CD8-positive, alpha-beta memory T cell (primary cell): Measurements from ENCODE around the gene EEFSEC. TPM values are rescaled to one million over a fixed set of nuclear protein-coding genes. Genes with fewer than 3 reads are reported as not detected.
A peak's percentile ranks its signal among the peaks of the same experiment; 100 is the strongest.

ENCODE experiments used
- CTCF ChIA-PET: fragments of 350-600 bp; sonication (Branson Sonifier 250); formaldehyde crosslinking; loops from one replicate; lab custom pipeline; 2021; ENCODE audit warnings: antibody characterized with exemption; lab: Charles Lee
- POLR2A ChIA-PET: fragments of 350-600 bp; sonication (Branson Sonifier 250); formaldehyde crosslinking; loops from one replicate; lab custom pipeline; 2021; ENCODE audit warnings: antibody characterized with exemption; lab: Charles Lee
- DNase-seq, 5 donors: peaks; one replicate each; pipeline versions ENCODE4 v3.0.0 to v3.0.0-alpha.2; 2020 to 2022; ENCODE audit warnings: mixed read lengths in 1 of 5
- H3K27ac ChIP-seq: one replicate; pipeline ENCODE4 v1.7.0; 2013; ENCODE audit warnings: low read depth, mild to moderate bottlenecking, low read length, moderate library complexity
- H3K27me3 ChIP-seq: 2 replicates; pipeline ENCODE4 v1.7.0; 2013; ENCODE audit warnings: low read length, mild to moderate bottlenecking; ENCODE audit not compliant: insufficient read depth, poor library complexity, severe bottlenecking
- H3K36me3 ChIP-seq: 2 replicates; pipeline ENCODE4 v1.7.0; 2013; ENCODE audit warnings: mild to moderate bottlenecking, low read length, moderate library complexity; ENCODE audit not compliant: insufficient read depth
- H3K4me1 ChIP-seq: 2 replicates; pipeline ENCODE4 v1.7.0; 2013; ENCODE audit warnings: mild to moderate bottlenecking, low read length, moderate library complexity; ENCODE audit not compliant: insufficient read depth
- H3K4me3 ChIP-seq: 2 replicates; pipeline ENCODE4 v1.7.0; 2013; ENCODE audit warnings: mild to moderate bottlenecking, low read length
- H3K9me3 ChIP-seq: 2 replicates; pipeline ENCODE4 v1.7.0; 2013; ENCODE audit warnings: mild to moderate bottlenecking, low read length
- H3K27ac Mint-ChIP-seq, 8 donors: one replicate each; pipeline ENCODE4 v1.8.0; 2020 to 2021; ENCODE audit warnings: mixed read lengths in 8 of 8, mild to moderate bottlenecking in 6 of 8, inconsistent platforms in 3 of 8, moderate library complexity in 3 of 8
- H3K27me3 Mint-ChIP-seq, 2 donors: one replicate each; pipeline ENCODE4 v1.8.0; 2020 to 2021; ENCODE audit warnings: mixed read lengths in 2 of 2, mild to moderate bottlenecking in 1 of 2, moderate library complexity in 1 of 2
- H3K36me3 Mint-ChIP-seq, 3 donors: one replicate each; pipeline ENCODE4 v1.8.0; 2020 to 2021; ENCODE audit warnings: mixed read lengths in 3 of 3, inconsistent platforms in 1 of 3, mild to moderate bottlenecking in 1 of 3
- H3K4me1 Mint-ChIP-seq, 3 donors: one replicate each; pipeline ENCODE4 v1.8.0; 2020 to 2021; ENCODE audit warnings: mixed read lengths in 3 of 3, inconsistent platforms in 1 of 3, mild to moderate bottlenecking in 1 of 3
- H3K4me3 Mint-ChIP-seq, 7 donors: one replicate each; pipeline ENCODE4 v1.8.0; 2020 to 2021; ENCODE audit warnings: mixed read lengths in 7 of 7, mild to moderate bottlenecking in 6 of 7, moderate library complexity in 4 of 7, inconsistent platforms in 2 of 7
- H3K9me3 Mint-ChIP-seq, 5 donors: one replicate each; pipeline ENCODE4 v1.8.0; 2020 to 2022; ENCODE audit warnings: mixed read lengths in 5 of 5, mild to moderate bottlenecking in 3 of 5, moderate library complexity in 2 of 5, inconsistent platforms in 1 of 5
- polyA plus RNA-seq: library from polyadenylated mRNA; unstranded; fragments of 300-500 nt; fragmentation: Illumina TruSeq; gene quantifications from one replicate; pipeline ENCODE4 v1.2.3, GENCODE V29; 2021
- total RNA-seq, 2 experiments: library from RNA; stranded (reverse); gene quantifications; one replicate each; pipeline ENCODE4 v1.2.3, GENCODE V29; 2021

Gene EEFSEC
- total and polyA plus RNA-seq, 3 experiments from 2014 or later: 20.4 to 28.6 (median 21.8) TPM

DNA sequence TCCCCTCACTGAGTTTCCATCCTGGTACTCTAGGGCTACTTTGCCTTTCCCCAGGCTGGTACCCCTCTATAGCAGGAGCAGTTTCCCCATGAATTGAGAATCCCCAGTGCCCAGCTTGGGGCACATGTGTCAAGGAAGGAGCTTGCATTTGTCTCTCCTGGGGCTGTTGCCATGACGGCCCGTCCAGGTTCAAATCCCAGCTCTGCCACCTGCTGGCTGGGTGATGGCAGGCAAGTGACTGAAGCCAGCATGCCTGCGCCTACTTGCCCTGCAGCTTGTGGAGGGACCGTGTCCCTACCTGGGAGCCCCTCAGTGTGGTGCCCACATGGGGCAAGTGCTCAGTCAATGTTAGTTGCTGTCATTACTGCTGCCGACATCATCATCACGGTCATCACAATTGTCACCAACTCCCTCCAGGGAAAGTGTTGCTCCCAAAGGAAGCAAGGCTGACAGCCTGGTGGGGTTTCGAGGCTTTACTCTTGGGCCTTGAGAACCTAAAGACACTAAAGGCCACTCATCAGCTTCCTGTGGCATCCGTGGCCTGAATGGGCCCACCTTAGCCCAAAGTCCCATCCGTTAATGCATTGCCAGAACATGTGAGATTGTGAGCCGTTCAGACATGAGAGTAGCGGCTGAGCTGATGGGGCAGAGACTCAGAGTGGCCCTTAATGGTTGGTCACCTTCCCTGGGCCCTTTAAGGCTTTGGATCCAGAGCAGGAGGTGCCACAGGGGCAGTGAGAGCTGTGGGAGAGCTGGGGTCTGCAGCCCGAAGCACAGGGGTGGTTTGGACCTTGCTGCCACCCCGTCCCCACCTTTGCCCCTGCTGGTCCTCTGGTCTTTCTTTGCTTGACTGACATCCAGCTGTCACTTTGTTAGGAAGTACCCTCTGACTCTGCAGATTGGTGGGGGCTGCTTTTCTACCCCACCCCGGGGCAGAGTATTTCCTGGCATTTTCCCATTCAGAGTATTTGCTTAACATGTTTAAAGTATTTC is 169.0 kb downstream of the EEFSEC start:
- peak; percentile 15 to 70 (median 30) for DNase-seq
- H3K4me3 ChIP-seq: no peak overlapping the region
- no peak overlapping the region for H3K27ac ChIP-seq
- H3K9me3 ChIP-seq: no peaks in the 10 kb centered on the region
- H3K36me3 ChIP-seq: no peaks in the 10 kb centered on the region
- H3K4me1 Mint-ChIP-seq: peaks cover 8 to 26% (median 17%) of the 10 kb centered on the region in 3 donors
- no peaks in the 10 kb centered on the region for H3K27me3 Mint-ChIP-seq
- H3K27ac Mint-ChIP-seq: no peak overlapping the region
- no peaks in the 10 kb centered on the region for H3K27me3 ChIP-seq
- peaks cover 0 to 28% (median 10%) of the 10 kb centered on the region in 3 donors for H3K36me3 Mint-ChIP-seq
- POLR2A ChIA-PET: interaction anchor here (0.7 kb wide), 1 partner anchor 227 kb away, joined by 3 read pairs; no protein-coding TSS in a partner anchor
- no peaks in the 10 kb centered on the region for H3K9me3 Mint-ChIP-seq
- CTCF ChIA-PET: interaction anchor here (0.5 to 3.5 kb wide), 15 partner anchors 11 to 270 kb away, joined by 3 to 16 read pairs (median 3); partner anchors contain the start of genes EEFSEC and RUVBL1
- H3K4me3 Mint-ChIP-seq: no peak overlapping the region
- peaks cover 57% of the 10 kb centered on the region for H3K4me1 ChIP-seq

DNA sequence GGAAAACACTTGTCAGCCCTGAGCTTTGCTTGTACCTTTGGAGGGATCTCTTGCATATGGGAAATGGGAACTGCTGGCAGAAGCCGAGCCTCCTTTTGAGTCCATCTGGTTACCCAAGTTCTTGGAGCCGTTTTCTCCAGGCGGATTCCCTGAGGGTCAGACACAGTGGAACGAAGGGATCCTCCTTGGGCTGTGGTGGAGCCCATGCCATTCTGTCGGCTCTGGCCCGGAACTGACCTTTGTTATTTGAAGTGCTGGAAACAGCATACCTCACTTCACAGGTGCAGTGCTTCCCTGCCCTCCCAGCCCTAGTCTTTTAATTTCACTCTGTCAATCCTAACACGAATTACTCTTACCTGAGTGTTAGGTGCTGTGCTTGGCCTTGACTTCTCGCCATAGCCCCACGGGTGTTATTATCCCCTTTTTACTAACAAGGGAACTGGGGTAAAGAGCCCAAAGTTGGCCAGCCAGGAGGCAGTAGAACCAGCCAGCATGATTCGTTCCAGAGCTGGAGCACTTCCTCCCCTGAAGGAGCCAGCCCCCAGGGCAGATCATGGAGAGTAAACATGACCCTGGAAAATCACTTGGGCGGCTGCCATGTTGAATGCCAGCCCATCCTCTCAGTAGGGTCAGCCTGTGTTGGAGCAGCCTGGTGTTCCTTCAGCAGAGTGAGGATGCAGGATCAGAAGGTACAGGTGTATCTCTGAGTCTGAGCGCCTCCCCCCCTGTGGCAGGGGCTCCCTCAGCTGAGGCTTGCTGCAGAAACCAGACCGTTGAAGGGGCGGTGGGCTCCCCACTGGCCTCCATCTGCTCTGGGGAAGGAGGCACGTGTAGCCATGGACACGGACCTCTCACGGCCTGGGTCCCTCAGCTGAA is 170.2 kb downstream of the EEFSEC start:
- Mint-ChIP-seq H3K36me3 (peaks cover 0 to 24% (median 10%) of the 10 kb centered on the region in 3 donors), H3K27ac (no peak overlapping the region), H3K4me3 (no peak overlapping the region), H3K4me1 (peaks cover 6 to 17% (median 7%) of the 10 kb centered on the region in 3 donors), H3K9me3 (no peaks in the 10 kb centered on the region), H3K27me3 (no peaks in the 10 kb centered on the region)
- no peak for DNase-seq
- Histone ChIP-seq H3K4me3 (no peak overlapping the region), H3K36me3 (no peaks in the 10 kb centered on the region), H3K27ac (no peak overlapping the region), H3K27me3 (no peaks in the 10 kb centered on the region), H3K9me3 (no peaks in the 10 kb centered on the region), H3K4me1 (peaks cover 46% of the 10 kb centered on the region)
- ChIA-PET CTCF (interaction anchor here (1.0 to 3.5 kb wide), 5 partner anchors 10 to 250 kb away, joined by 3 to 16 read pairs (median 10); no protein-coding TSS in a partner anchor), POLR2A (no interaction called here)

DNA sequence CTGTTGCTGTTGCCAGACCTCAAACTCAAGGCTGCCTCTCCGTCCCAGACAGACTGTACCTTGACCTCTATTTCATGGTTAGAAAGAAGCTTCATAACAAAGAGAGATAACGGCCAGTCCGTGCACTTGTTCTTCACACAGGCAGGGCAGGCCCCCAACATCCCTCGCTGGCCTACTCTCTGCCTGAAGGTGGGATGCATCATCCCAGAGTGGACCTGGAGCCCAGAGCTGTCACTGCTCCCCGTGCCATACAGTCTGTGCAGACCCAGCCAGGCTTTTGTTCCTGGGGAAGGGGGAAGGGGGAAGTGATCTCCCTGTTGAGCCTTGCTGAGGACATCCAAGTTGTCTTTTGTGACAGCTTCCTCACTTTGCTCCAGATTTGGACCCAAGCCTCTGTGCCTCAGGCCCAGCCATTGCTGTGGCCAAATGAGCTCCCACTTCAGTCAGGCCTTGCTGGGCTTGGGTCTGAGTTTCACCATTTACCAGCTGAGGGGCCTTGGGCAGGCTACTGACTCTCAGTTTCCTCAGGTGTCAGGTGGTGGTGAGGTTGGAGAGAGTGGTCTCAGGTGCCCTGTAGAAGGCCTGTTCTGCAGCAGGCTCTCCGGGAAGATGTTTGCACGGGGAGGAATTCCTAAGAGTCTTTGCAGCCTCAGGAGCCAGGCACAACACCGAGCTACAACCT is 171.8 kb downstream of the EEFSEC start:
- Histone ChIP-seq H3K9me3 (no peaks in the 10 kb centered on the region), H3K27ac (no peak overlapping the region), H3K4me1 (peaks cover 30% of the 10 kb centered on the region), H3K27me3 (no peaks in the 10 kb centered on the region), H3K4me3 (no peak overlapping the region), H3K36me3 (no peaks in the 10 kb centered on the region)
- Mint-ChIP-seq H3K4me3 (no peak overlapping the region), H3K27me3 (no peaks in the 10 kb centered on the region), H3K4me1 (peaks cover 0 to 14% (median 5%) of the 10 kb centered on the region in 3 donors), H3K9me3 (no peaks in the 10 kb centered on the region), H3K36me3 (peaks cover 0 to 12% (median 3%) of the 10 kb centered on the region in 3 donors), H3K27ac (peak overlapping the region in 2 of 8 donors; percentile 60 to 64)
- CTCF ChIA-PET: interaction anchor here (1.9 kb wide), 1 partner anchor 230 kb away, joined by 5 read pairs; no protein-coding TSS in a partner anchor
- DNase-seq: no peak
- POLR2A ChIA-PET: no interaction called here

DNA sequence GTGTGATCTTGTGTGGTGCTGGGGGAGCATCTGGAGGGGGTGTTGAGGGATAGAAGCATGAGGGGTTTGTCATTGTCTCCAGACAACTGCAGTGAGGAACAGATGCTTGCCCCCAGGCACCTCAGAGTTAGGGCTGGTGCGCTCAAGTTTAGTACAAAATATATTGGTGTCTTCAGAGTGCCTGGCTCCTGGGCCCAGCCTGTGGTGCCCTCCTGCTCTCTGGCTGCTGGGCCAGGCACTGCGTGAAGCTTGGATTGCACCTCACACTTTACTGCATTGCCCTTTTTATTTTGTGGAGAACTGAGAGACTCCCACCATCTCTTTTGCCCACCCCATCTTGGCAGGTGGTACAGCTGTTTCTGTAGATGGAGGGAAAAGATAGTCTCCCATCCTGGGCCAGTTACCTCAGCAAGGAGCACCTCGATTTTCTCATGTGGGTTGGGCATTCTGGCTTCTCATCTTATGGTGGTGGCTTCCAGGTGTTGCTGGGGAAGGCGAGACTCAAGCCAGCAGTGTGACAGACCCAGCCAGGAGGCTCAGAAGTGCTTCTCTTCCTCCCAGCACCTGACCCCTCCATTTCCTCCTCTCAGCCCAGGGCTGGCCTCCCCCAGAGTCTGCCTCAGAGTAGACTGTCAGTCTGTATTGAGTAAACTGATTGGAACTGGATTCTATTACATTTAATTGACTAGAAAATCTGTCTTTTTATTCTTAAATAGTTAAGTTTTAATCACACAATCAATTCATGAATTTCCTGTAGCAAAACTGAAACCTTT is 173.0 kb downstream of the EEFSEC start:
- Histone ChIP-seq H3K9me3 (no peaks in the 10 kb centered on the region), H3K27ac (no peak overlapping the region), H3K36me3 (no peaks in the 10 kb centered on the region), H3K4me1 (peaks cover 19% of the 10 kb centered on the region), H3K27me3 (no peaks in the 10 kb centered on the region), H3K4me3 (no peak overlapping the region)
- no peaks in the 10 kb centered on the region for H3K27me3 Mint-ChIP-seq
- no peak for DNase-seq
- no peak overlapping the region for H3K4me3 Mint-ChIP-seq
- peaks cover 0 to 7% (median 3%) of the 10 kb centered on the region in 3 donors for H3K36me3 Mint-ChIP-seq
- H3K4me1 Mint-ChIP-seq: peaks cover 0 to 14% (median 5%) of the 10 kb centered on the region in 3 donors
- H3K27ac Mint-ChIP-seq: peak overlapping the region in 2 of 8 donors; percentile 30 to 66
- H3K9me3 Mint-ChIP-seq: no peaks in the 10 kb centered on the region
- POLR2A ChIA-PET: no interaction called here
- CTCF ChIA-PET: interaction anchor here (1.9 kb wide), 1 partner anchor 231 kb away, joined by 5 read pairs; no protein-coding TSS in a partner anchor

DNA sequence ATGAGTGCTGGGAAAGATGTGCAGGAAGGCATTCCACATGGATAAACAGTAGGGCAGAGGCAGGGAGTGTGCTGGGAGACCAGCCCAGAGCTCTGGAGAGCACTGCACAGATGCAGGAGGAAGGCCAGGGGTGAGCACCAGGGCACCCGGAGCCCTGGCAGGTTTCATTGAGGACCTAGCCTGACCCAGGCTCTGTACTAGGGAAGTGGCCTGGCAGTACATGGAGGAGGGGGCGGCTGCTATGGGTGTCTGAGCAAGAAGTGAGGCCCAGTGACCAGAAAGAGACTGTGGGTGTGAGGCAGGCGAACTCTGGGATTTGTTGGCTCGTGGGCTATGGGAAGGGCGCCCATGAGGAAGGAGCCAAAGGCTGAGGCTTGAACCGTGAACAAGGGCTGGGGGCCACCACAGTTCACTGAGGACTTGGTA is 174.3 kb downstream of the EEFSEC start:
- Mint-ChIP-seq H3K9me3 (no peaks in the 10 kb centered on the region), H3K4me1 (peaks cover 0 to 14% (median 5%) of the 10 kb centered on the region in 3 donors), H3K36me3 (peaks cover 0 to 7% (median 3%) of the 10 kb centered on the region in 3 donors), H3K4me3 (no peak overlapping the region), H3K27ac (peak overlapping the region in 1 of 8 donors; percentile 35), H3K27me3 (no peaks in the 10 kb centered on the region)
- ChIA-PET POLR2A (no interaction called here), CTCF (no interaction called here)
- H3K36me3 ChIP-seq: no peaks in the 10 kb centered on the region
- H3K27me3 ChIP-seq: no peaks in the 10 kb centered on the region
- H3K4me1 ChIP-seq: peaks cover 11% of the 10 kb centered on the region
- H3K4me3 ChIP-seq: no peak overlapping the region
- no peak overlapping the region for H3K27ac ChIP-seq
- no peaks in the 10 kb centered on the region for H3K9me3 ChIP-seq
- no peak for DNase-seq

DNA sequence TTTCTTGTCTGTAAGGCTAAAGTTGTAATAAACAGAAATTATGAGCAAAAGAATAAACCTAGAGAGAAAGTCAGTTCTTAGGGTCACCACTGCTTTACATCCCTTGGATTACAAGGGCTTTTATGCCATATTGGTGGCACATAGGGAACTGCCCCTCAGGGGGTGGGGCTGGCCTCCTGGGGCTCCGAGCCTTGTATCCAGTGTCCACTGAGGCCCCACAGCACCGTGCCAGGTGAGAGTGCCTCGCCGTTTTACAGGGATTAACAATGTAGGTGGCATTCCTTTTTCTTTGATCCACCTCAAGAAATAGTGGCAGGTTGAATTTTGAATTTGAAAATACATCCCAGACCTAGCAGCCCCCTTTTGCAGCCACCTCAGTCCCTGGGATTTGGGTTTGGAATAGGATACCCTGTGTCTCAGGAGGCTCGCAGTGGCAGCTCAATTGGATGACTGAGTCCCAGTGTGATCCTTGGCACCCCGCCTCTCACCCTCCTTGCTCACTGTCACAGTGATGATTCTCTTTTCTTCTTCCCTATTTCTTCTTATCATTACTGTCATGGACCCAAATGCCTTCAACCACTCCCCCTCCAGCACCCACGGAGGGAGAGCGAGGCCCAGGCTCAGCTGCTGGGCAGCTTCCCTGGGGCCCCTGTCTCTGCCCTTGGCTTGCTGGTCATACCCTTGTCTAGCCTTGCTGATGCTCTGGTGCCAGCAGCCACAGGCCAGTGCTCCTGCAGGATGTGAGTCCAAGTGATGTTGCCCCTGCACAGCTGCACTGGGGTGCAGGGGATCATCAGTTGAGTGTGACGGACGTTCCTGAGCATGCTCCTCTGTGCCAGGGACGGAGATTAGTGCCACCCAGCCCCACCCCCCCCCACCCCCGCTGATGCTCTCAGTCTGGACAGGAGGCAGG is 175.5 kb downstream of the EEFSEC start:
- Mint-ChIP-seq H3K36me3 (peaks cover 0 to 14% (median 9%) of the 10 kb centered on the region in 3 donors), H3K27me3 (no peaks in the 10 kb centered on the region), H3K9me3 (no peaks in the 10 kb centered on the region), H3K4me3 (no peak overlapping the region), H3K4me1 (peaks cover 0 to 14% (median 5%) of the 10 kb centered on the region in 3 donors), H3K27ac (peak overlapping the region in 1 of 8 donors; percentile 24)
- CTCF ChIA-PET: no interaction called here
- no peak for DNase-seq
- Histone ChIP-seq H3K4me3 (no peak overlapping the region), H3K27me3 (no peaks in the 10 kb centered on the region), H3K4me1 (peaks cover 11% of the 10 kb centered on the region), H3K27ac (no peak overlapping the region), H3K36me3 (no peaks in the 10 kb centered on the region), H3K9me3 (no peaks in the 10 kb centered on the region)
- POLR2A ChIA-PET: no interaction called here
